ENCODE measurements around the gene FAM89A.

GRCh38 chr1:231079163-231079562, 39.1 kb upstream of the FAM89A start:
- TF ChIP-seq CTCF (conservative IDR thresholded peaks at IDR 0.05; ENCODE audit: low read depth, low read length) (no peak; the same call in 1 of the 2 replicates), EZH2phosphoT487 (IDR thresholded peaks at IDR 0.05; ENCODE audit: borderline replicate concordance, low read length) (no peak)

Data from PC-3 (cell line).